ENCODE results near the gene SCNN1B.

The SCNN1B gene

GRCh38 chr16:23402100-23402499, 100.0 kb downstream of the SCNN1B start:
- no peak overlapping the region for H3K4me3 ChIP-seq (replicated peaks; ENCODE audit: low read depth, low read length)
- no peak for DNase-seq (ENCODE audit: extremely low read depth, low read depth)
- TF ChIP-seq, protein P1, sequence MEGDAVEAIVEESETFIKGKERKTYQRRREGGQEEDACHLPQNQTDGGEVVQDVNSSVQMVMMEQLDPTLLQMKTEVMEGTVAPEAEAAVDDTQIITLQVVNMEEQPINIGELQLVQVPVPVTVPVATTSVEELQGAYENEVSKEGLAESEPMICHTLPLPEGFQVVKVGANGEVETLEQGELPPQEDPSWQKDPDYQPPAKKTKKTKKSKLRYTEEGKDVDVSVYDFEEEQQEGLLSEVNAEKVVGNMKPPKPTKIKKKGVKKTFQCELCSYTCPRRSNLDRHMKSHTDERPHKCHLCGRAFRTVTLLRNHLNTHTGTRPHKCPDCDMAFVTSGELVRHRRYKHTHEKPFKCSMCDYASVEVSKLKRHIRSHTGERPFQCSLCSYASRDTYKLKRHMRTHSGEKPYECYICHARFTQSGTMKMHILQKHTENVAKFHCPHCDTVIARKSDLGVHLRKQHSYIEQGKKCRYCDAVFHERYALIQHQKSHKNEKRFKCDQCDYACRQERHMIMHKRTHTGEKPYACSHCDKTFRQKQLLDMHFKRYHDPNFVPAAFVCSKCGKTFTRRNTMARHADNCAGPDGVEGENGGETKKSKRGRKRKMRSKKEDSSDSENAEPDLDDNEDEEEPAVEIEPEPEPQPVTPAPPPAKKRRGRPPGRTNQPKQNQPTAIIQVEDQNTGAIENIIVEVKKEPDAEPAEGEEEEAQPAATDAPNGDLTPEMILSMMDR (IDR thresholded peaks at IDR 0.05; ENCODE audit: low read depth, low read length, missing control alignments) = no peak

DNA sequence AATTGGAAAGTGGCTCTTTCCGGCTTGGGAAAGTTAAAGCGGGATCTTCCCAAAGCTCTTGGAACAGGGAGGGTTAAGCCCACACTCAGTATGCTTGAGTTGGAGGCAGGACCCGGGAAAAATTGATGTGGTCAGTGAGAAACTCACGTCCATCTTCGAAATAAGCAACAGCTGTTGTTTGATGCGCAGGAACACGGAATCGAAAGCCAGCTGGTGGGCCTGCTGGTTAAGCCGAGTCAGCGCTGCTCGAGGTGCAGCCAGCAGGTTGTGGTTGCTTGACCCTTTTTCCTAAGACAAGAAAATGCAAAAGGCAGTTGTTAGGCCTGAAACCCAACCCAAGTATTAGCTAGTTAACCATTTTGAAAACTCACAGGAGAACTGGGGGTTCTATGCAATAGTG, 101.4 kb downstream of the SCNN1B start:
- H3K4me3 ChIP-seq (replicated peaks; ENCODE audit: low read depth, low read length) = no peak overlapping the region
- DNase-seq (ENCODE audit: extremely low read depth, low read depth) = no peak
- TF ChIP-seq, protein P1 (IDR thresholded peaks at IDR 0.05; ENCODE audit: low read depth, low read length, missing control alignments) = no peak

DNA sequence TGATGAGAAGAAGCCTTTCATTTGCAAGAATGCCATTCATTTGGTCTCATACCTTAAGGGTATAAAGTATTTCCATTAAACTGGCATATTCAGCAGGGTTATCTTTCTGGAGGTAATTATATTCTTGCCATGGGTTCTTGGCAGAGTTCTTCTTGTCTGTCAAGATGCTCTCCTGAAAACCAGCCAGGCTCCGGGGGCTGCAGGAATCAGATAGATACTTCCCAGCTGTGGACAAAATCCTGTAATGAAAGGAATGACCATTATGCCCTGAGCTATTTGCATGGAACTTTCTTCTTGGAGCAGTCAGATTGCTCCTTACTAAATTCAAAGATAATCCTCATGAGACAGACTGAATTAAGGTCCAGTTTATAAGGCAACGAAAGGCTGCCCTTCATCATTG, 103.9 kb downstream of the SCNN1B start:
- no peak overlapping the region for H3K4me3 ChIP-seq (replicated peaks; ENCODE audit: low read depth, low read length)
- no peak for DNase-seq (ENCODE audit: extremely low read depth, low read depth)
- TF ChIP-seq, protein P1 (IDR thresholded peaks at IDR 0.05; ENCODE audit: low read depth, low read length, missing control alignments) = no peak

DNA sequence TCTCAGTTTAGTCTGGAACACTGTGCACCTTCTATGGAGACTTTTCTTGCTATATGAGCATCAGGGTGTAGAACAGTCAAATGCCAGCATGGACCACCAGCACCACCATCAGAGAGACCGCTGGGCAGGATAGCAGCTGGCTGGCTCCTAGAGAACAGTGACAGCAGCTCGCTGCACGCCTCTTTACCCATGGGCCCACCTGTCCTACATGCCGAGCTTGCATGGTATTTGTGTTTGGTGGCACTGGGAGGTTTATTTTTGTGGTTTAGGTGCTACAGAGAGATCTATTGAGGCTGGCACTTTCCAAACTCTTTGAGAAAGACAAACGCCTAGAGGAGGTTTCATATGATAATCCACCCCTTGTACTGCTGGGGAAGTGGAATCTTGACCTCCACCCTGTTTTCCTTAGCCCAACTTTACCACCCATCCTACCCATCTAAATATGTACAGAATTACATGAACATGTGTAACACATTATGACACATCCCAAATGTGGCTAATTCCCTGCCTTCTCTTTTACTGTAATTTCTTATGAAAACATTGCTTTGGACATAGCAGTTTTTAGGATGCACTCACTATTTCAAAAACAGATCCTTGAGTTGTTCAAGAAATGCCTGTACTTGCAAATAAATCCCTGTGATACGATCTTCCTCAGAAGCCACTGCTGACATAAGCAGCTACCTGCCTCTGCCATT, 104.6 kb downstream of the SCNN1B start:
- no peak for DNase-seq (ENCODE audit: extremely low read depth, low read depth)
- TF ChIP-seq, protein P1 (IDR thresholded peaks at IDR 0.05; ENCODE audit: low read depth, low read length, missing control alignments) = no peak
- H3K4me3 ChIP-seq (replicated peaks; ENCODE audit: low read depth, low read length) = no peak overlapping the region

DNA sequence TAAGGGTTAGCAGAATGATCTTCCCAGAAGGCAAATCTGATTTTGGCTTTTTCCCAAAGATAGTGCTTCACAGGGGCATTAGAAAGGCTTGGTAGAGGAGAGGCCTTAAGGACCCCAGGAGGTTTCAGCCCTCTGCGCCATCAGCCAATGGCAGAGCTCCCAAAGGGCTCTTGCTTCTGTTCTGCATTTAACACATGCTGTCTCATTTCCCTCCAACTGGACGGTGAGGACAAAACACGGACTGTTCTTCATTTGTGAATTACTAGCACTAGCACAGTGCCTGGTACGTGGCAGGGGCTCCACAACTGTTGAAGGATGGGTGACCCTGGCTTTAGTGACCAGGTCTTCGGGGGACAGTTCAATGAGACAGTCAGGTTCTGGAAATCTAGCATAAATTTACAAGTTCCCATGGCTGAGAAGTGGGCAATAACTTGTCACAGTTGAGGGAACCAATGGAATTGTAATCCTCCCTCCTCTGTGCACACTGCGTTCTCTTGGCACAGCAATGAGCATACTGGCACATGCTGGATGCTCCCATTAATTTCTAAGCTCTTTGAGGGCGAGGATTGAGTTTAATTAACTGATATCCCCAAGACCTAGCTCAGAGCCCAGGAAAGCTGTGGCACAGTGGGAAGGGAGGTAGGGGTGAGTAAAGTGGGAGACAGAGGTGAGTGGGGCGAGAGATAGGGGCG, 105.5 kb downstream of the SCNN1B start:
- no peak overlapping the region for H3K4me3 ChIP-seq (replicated peaks; ENCODE audit: low read depth, low read length)
- DNase-seq (ENCODE audit: extremely low read depth, low read depth) = no peak
- TF ChIP-seq, protein P1 (IDR thresholded peaks at IDR 0.05; ENCODE audit: low read depth, low read length, missing control alignments) = no peak

DNA sequence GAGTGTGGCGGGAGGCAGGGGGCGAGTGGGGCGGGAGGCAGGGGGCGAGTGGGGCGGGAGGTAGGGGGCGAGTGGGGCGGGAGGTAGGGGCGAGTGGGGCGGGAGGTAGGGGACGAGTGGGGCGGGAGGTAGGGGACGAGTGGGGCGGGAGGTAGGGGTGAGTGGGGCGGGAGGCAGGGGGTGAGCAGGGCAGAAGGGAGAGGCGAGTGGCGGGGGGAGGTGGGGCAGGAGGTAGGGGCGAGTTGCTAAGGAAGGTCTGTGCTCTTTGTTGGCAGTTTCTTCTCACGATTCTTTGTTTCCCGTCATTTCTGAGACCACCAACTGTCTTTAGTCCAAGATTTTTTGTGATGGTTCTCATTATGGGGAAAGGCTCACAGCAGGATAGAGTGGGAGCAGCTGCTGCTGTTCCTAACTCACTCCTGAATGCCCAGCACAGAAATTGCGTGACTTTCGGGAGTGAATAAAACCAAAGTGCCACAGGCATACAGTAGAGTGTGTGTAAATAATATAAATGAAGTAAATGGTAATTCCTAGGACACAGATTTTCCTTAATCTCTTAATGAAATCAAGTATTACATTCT, 106.2 kb downstream of the SCNN1B start:
- TF ChIP-seq, protein P1 (IDR thresholded peaks at IDR 0.05; ENCODE audit: low read depth, low read length, missing control alignments) = no peak
- DNase-seq (ENCODE audit: extremely low read depth, low read depth) = no peak
- H3K4me3 ChIP-seq (replicated peaks; ENCODE audit: low read depth, low read length) = no peak overlapping the region
